ENCODE results near the gene RNF121.

DNA sequence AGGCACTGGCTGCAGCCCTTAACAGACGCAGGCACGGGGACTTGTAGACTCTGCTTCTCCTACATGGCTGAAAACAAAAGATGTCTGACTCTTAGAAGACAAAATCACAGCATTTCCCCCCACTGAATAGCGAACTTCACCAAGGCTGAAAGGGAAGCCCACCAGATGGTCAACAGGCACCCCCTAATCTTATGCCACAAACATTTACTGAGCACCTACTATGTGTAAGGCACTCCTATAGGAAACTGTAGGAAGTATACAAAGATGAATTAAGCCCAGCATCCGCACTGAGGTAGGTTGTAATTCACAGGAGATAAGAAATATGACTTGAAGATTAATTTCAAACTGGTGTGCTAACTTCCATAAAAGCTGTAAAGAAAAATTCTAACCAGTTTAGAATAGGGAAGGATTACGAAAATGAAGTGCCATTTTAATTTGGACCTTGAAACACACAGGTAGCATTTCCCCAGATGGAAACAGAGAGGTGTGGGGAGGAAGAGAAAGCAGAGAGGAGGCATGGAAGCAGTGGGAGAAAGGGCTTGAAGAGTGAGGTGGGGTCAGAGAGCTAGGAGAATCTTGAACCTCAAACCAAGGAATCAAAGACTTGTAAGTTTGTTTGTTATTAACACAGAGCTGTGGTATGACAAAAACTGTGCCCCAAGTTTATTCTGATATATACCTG, 113.4 kb downstream of the RNF121 start:
- TF ChIP-seq, protein P1, sequence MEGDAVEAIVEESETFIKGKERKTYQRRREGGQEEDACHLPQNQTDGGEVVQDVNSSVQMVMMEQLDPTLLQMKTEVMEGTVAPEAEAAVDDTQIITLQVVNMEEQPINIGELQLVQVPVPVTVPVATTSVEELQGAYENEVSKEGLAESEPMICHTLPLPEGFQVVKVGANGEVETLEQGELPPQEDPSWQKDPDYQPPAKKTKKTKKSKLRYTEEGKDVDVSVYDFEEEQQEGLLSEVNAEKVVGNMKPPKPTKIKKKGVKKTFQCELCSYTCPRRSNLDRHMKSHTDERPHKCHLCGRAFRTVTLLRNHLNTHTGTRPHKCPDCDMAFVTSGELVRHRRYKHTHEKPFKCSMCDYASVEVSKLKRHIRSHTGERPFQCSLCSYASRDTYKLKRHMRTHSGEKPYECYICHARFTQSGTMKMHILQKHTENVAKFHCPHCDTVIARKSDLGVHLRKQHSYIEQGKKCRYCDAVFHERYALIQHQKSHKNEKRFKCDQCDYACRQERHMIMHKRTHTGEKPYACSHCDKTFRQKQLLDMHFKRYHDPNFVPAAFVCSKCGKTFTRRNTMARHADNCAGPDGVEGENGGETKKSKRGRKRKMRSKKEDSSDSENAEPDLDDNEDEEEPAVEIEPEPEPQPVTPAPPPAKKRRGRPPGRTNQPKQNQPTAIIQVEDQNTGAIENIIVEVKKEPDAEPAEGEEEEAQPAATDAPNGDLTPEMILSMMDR (conservative IDR thresholded peaks at IDR 0.05; ENCODE audit: low read length): no peak
- no peak for TF ChIP-seq EZH2phosphoT487 (IDR thresholded peaks at IDR 0.05; ENCODE audit: borderline replicate concordance, low read depth, low read length)
